Measurements from ENCODE around the gene OTOGL. TPM values are rescaled to one million over a fixed set of nuclear protein-coding genes. Genes with fewer than 3 reads are reported as not detected.
"Not testable (repeated sequence)": the region's sequence is repeated elsewhere in the genome, so short reads cannot be mapped to it uniquely, and the experiment has no call there.

OTOGL gene
- total and polyA plus RNA-seq, 10 donors = 0.09 to 0.88 (median 0.23) TPM; not detected in 1

DNA sequence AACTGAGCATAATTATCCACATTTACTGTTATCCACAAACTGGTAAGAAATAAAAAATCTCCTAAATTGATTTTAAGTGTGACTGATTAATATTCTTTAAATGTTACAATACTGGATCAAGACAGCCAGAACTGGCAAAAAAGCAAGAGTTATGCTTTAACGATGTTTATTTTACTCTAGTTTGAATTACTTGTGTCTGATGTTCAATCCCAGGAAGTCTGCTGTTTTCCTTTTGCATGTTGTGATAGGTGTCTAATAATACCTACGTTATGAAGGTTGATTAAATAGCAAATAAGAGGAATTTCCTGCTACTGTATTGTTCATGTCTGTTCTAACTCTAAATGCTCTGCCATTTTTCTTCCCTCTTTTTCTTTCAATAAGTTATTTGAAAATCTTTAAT lies 34.4 kb upstream of the OTOGL start:
- no peaks in the 10 kb centered on the region for H3K4me1 ChIP-seq
- H3K27me3 ChIP-seq (replicated peaks in 1 of 7) = no peaks in the 10 kb centered on the region
- no peak overlapping the region for H3K4me3 ChIP-seq
- TF ChIP-seq, protein P1, sequence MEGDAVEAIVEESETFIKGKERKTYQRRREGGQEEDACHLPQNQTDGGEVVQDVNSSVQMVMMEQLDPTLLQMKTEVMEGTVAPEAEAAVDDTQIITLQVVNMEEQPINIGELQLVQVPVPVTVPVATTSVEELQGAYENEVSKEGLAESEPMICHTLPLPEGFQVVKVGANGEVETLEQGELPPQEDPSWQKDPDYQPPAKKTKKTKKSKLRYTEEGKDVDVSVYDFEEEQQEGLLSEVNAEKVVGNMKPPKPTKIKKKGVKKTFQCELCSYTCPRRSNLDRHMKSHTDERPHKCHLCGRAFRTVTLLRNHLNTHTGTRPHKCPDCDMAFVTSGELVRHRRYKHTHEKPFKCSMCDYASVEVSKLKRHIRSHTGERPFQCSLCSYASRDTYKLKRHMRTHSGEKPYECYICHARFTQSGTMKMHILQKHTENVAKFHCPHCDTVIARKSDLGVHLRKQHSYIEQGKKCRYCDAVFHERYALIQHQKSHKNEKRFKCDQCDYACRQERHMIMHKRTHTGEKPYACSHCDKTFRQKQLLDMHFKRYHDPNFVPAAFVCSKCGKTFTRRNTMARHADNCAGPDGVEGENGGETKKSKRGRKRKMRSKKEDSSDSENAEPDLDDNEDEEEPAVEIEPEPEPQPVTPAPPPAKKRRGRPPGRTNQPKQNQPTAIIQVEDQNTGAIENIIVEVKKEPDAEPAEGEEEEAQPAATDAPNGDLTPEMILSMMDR (IDR thresholded peaks at IDR 0.05 in 8 of 11, conservative IDR thresholded peaks at IDR 0.05 in 3 of 11) = no peak
- TF ChIP-seq POLR2A (IDR thresholded peaks at IDR 0.05) (no peak), POLR2AphosphoS5 (IDR thresholded peaks at IDR 0.05) (no peak)
- intact Hi-C loops (cut with DNase I; ENCODE audit: low total_unique reads) = no loop called here
- no peaks in the 10 kb centered on the region for H3K36me3 ChIP-seq
- no peak for DNase-seq
- H3K9me3 ChIP-seq = no peaks in the 10 kb centered on the region
- no peak overlapping the region for H3K27ac ChIP-seq
- WGBS, 5 donors = 59 to 75% (median 68%) methylated on average over 2 of the region's 2 CpGs

DNA sequence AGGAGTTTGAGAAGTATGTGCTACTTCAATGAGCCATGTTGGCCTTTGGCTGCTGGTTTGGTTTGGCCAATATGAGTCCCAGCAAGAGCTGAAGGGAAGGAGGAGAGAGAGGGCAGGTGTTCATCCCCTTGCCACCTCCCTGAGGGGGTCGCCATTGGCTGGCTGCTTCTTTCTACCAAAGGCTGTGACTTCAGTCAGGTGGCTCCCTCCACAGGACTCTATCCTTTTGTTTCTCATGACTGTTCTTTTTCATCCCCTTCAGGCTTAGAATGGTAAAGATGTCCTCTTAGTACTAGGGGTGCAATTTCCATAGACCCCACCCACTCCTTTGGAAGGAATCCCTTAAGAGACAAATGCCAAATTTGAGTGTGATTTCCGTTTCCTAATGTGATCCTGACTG lies 31.2 kb upstream of the OTOGL start:
- TF ChIP-seq, protein P1 (IDR thresholded peaks at IDR 0.05 in 8 of 11, conservative IDR thresholded peaks at IDR 0.05 in 3 of 11) = no peak
- no peak for TF ChIP-seq POLR2A (IDR thresholded peaks at IDR 0.05)
- TF ChIP-seq POLR2AphosphoS5 (IDR thresholded peaks at IDR 0.05) = no peak
- 28 to 66% (median 62%) methylated on average over 2 of the region's 2 CpGs for WGBS, 5 donors
- Histone ChIP-seq H3K36me3 (no peaks in the 10 kb centered on the region), H3K27ac (no peak overlapping the region), H3K4me1 (no peaks in the 10 kb centered on the region), H3K9me3 (peaks cover 0 to 6% (median 0%) of the 10 kb centered on the region in 8 donors), H3K4me3 (no peak overlapping the region), H3K27me3 (replicated peaks in 1 of 7) (no peaks in the 10 kb centered on the region)
- DNase-seq = no peak
- intact Hi-C loops (cut with DNase I; ENCODE audit: low total_unique reads) = no loop called here

DNA sequence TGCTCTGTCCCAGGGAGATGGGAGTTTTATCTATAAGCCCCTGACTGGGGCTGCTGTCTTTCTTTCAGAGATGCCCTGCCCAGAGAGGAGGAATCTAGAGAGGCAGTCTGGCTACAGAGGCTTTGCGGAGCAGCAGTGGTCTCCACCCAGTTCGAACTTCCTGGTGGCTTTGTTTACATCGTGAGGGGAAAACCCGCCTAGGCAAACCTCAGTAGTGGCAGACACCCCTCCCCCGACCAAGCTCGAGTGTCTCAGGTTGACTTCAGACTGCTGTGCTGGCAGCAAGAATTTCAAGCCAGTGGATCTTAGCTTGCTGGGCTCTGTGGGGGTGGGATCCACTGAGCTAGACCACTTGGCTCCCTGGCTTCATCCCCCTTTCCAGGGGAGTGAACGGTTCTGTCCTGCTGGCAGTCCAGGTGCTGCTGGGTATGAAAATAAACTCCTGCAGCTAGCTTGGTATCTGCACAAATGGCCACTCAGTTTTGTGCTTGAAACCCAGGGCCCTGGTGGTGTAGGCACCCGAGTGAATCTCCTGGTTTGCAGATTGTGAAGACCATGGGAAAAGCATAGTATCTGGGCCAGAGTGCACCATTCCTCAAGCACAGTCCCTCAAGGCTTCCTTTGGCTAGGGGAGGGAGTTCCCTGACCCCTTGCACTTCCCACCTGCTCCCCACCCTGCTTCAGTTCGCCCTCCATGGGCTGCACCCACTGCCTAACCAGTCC lies 15.3 kb upstream of the OTOGL start:
- H3K27ac ChIP-seq; H3K4me3 ChIP-seq; intact Hi-C loops (cut with DNase I; ENCODE audit: low total_unique reads); H3K36me3 ChIP-seq; H3K27me3 ChIP-seq (replicated peaks in 1 of 7): not testable (repeated sequence)
- DNase-seq = peak; percentile 74
- WGBS, 5 donors = 24 to 53% (median 34%) methylated on average over 9 of the region's 9 CpGs
- Histone ChIP-seq H3K9me3 (peaks cover 0 to 15% (median 2%) of the 10 kb centered on the region in 8 donors), H3K4me1 (peaks cover 0 to 10% (median 0%) of the 10 kb centered on the region in 6 donors)

DNA sequence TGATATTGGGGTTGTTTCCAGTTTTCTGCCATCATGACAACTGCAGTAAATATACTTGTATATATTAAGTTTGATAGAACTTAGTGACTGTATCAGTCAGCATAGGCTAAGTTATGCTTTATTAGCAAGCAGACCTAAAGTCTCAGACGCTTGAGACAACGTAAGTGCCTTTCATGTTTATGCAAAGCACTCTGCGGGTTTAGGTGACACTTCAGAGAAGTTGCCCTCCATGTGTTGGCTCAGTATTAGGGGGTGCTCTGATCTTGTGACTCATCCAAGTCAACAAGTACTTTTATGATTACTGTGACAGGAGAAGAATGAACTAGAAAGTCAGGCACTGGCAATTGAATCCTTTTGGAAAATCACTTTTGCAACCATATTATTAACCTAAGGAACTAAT lies 13.3 kb upstream of the OTOGL start:
- Histone ChIP-seq H3K4me3 (no peak overlapping the region), H3K27ac (no peak overlapping the region), H3K36me3 (no peaks in the 10 kb centered on the region), H3K9me3 (peaks cover 0 to 4% (median 0%) of the 10 kb centered on the region in 8 donors), H3K4me1 (peaks cover 0 to 10% (median 0%) of the 10 kb centered on the region in 6 donors), H3K27me3 (replicated peaks in 1 of 7) (peaks cover 0 to 4% (median 0%) of the 10 kb centered on the region in 7 donors)
- no peak for DNase-seq
- TF ChIP-seq POLR2A (IDR thresholded peaks at IDR 0.05) (no peak), POLR2AphosphoS5 (IDR thresholded peaks at IDR 0.05) (no peak)
- TF ChIP-seq, protein P1 (IDR thresholded peaks at IDR 0.05 in 8 of 11, conservative IDR thresholded peaks at IDR 0.05 in 3 of 11) = no peak
- intact Hi-C loops (cut with DNase I; ENCODE audit: low total_unique reads) = no loop called here
- 73 to 95% (median 93%) methylated on average over 3 of the region's 3 CpGs for WGBS, 5 donors
